Erythroblast (primary cell): ENCODE results near the gene CHRM5.

Source experiments
- GATA1 ChIP-seq: IDR thresholded peaks from 2 replicates; pipeline ENCODE4 v1.6.1; 2011; ENCODE audit warnings: low read depth, mild to moderate bottlenecking, control low read depth, low read length, moderate library complexity
- POLR2A ChIP-seq: IDR thresholded peaks from 2 replicates; pipeline ENCODE4 v1.6.1; 2011; ENCODE audit warnings: mild to moderate bottlenecking, low read length

DNA sequence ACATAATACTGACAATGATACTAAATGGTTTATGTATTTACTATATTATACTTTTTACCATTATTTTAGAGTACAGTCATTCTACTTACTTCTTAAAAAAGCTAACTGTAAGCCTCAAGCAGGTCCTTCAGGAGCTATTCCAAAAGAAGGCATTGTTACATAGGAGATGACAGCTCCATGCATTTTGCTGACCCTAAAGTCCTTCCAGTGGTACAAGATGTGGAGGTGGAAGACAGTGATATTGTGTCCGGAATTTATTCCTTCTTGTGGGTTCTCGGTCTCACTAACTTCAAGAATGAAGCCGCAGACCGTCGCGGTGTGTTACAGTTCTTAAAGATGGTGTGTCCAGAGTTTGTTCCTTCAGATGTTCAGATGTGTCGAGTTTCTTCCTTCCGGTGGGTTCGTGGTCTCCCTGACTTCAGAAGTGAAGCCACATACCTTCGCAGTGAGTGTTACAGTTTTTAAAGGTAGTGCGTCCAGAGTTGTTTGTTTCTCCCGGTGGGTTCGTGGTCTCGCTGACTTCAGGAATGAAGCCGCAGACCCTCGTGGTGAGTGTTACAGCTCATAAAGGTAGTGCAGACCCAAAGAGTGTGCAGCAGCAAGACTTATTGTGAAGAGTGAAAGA lies 49.8 kb downstream of the CHRM5 start:
- TF ChIP-seq POLR2A, result no peak
- TF ChIP-seq GATA1, result no peak
